Keratinocyte (primary cell): Measurements from ENCODE around the gene LRATD1.

Source experiments
- CTCF ChIP-seq, 3 experiments: IDR thresholded peaks in 1 of 3; conservative IDR thresholded peaks in 1 of 3; optimal IDR thresholded peaks in 1 of 3; 2 replicates in 2 of 3; 3 replicates in 1 of 3; pipeline versions ENCODE3 to v1.5.1; 2011; ENCODE audit warnings: low read length in 3 of 3, mild to moderate bottlenecking in 3 of 3, moderate library complexity in 2 of 3, control low read depth in 1 of 3, inconsistent platforms in 1 of 3; ENCODE audit not compliant: insufficient read depth in 2 of 3; ENCODE audit errors: extremely low read depth in 1 of 3
- EZH2 ChIP-seq: IDR thresholded peaks from one replicate; pipeline ENCODE4 v1.6.1; 2012; ENCODE audit warnings: inconsistent platforms, mild to moderate bottlenecking, low read length, moderate library complexity

GRCh38 chr2:14661163-14661562, 28.6 kb downstream of the LRATD1 start:
- no peak for TF ChIP-seq CTCF (optimal IDR thresholded peaks at IDR 0.05 in 1 of 3, IDR thresholded peaks at IDR 0.05 in 1 of 3, conservative IDR thresholded peaks at IDR 0.05 in 1 of 3; ENCODE audit: extremely low read depth in 1 of 3, insufficient read depth in 2 of 3, low read length in 3 of 3)
- TF ChIP-seq EZH2: no peak
